Osteoblast (primary cell): ENCODE measurements around the gene CDK17. TPM values are rescaled to one million over a fixed set of nuclear protein-coding genes. Genes with fewer than 3 reads are reported as not detected.
A peak's percentile ranks its signal among the peaks of the same experiment; 100 is the strongest.
"Not testable (repeated sequence)": the region's sequence is repeated elsewhere in the genome, so short reads cannot be mapped to it uniquely, and the experiment has no call there.

Experiments
- DNase-seq: peaks from one replicate; pipeline ENCODE4 v3.0.0; 2011; ENCODE audit warnings: low spot score, mixed read lengths; ENCODE audit not compliant: insufficient read length; ENCODE audit errors: missing footprints
- H2AFZ ChIP-seq: 2 replicates; pipeline ENCODE4 v1.6.0; 2011; ENCODE audit warnings: mild to moderate bottlenecking, low read length
- H3K27ac ChIP-seq: 2 replicates; pipeline ENCODE4 v1.5.1; 2011; ENCODE audit warnings: mild to moderate bottlenecking, low read depth, low read length, moderate library complexity
- H3K27me3 ChIP-seq: 2 replicates; pipeline ENCODE4 v1.6.0; 2012; ENCODE audit warnings: mild to moderate bottlenecking, control low read depth, inconsistent platforms, low read length, moderate library complexity; ENCODE audit not compliant: insufficient read depth
- H3K36me3 ChIP-seq: 2 replicates; pipeline ENCODE4 v1.5.1; 2011; ENCODE audit warnings: mild to moderate bottlenecking, low read length, control low read depth, moderate library complexity; ENCODE audit not compliant: insufficient read depth
- H3K4me1 ChIP-seq: 2 replicates; pipeline ENCODE4 v1.5.1; 2011; ENCODE audit warnings: mild to moderate bottlenecking, low read length, control low read depth, moderate library complexity; ENCODE audit not compliant: insufficient read depth
- H3K4me2 ChIP-seq: 2 replicates; pipeline ENCODE4 v1.6.0; 2011; ENCODE audit warnings: mild to moderate bottlenecking, low read length; ENCODE audit not compliant: insufficient read depth
- H3K4me3 ChIP-seq: fragments of 200-600 bp; sonication (generic); 3 replicates; pipeline ENCODE4 v1.5.1; 2012; ENCODE audit warnings: mild to moderate bottlenecking, low read length, inconsistent platforms; ENCODE audit not compliant: insufficient read depth
- H3K79me2 ChIP-seq: 2 replicates; pipeline ENCODE4 v1.6.0; 2012; ENCODE audit warnings: mild to moderate bottlenecking, low read length, control low read depth, inconsistent platforms; ENCODE audit not compliant: insufficient read depth
- H3K9me3 ChIP-seq: 2 replicates; pipeline ENCODE4 v1.5.1; 2011; ENCODE audit warnings: low read depth, low read length, control low read depth
- H4K20me1 ChIP-seq: 2 replicates; pipeline ENCODE4 v1.6.0; 2012; ENCODE audit warnings: mild to moderate bottlenecking, low read length, control low read depth; ENCODE audit not compliant: insufficient read depth
- CTCF ChIP-seq: IDR thresholded peaks from 2 replicates; pipeline ENCODE4 v1.5.1; 2011; ENCODE audit warnings: mild to moderate bottlenecking, low read depth, low read length, moderate library complexity; ENCODE audit errors: extremely low read depth
- total RNA-seq: library from RNA; depleted of rRNA; stranded (reverse); fragments of >200 nt; gene quantifications from 2 replicates; pipeline ENCODE4 v1.2.3, GENCODE V29; 2012

CDK17 gene
- total RNA-seq, 1 donor: 68.0 TPM

DNA sequence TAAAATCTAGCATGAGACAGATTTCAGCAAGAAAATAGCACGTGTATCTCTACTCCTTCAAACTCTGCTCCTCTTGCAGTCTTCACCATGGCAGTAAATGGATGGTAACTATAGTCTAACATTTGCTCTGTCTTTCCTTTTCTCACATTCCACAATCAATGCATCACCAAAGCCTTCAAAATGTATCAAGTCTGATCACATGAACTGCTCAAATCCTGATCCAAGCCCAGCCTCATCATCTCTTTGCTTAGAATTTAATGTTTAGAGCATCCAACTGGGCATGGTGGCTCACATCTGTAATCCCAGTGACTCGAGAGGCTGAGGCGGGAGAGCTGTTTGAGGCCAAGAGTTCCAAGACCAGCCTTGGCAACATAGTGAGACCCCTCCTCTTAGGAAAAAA, 45.9 kb downstream of the CDK17 start:
- no peak overlapping the region for H2AFZ ChIP-seq
- no peaks in the 10 kb centered on the region for H3K27me3 ChIP-seq
- no peak overlapping the region for H3K27ac ChIP-seq
- H3K36me3 ChIP-seq: no peaks in the 10 kb centered on the region
- no peaks in the 10 kb centered on the region for H3K9me3 ChIP-seq
- DNase-seq: no peak
- peaks cover 99% of the 10 kb centered on the region for H3K79me2 ChIP-seq
- H3K4me2 ChIP-seq: no peak overlapping the region
- H3K4me3 ChIP-seq: no peak overlapping the region
- no peak for TF ChIP-seq CTCF
- H4K20me1 ChIP-seq: peaks cover 67% of the 10 kb centered on the region
- H3K4me1 ChIP-seq: peaks cover 11% of the 10 kb centered on the region

DNA sequence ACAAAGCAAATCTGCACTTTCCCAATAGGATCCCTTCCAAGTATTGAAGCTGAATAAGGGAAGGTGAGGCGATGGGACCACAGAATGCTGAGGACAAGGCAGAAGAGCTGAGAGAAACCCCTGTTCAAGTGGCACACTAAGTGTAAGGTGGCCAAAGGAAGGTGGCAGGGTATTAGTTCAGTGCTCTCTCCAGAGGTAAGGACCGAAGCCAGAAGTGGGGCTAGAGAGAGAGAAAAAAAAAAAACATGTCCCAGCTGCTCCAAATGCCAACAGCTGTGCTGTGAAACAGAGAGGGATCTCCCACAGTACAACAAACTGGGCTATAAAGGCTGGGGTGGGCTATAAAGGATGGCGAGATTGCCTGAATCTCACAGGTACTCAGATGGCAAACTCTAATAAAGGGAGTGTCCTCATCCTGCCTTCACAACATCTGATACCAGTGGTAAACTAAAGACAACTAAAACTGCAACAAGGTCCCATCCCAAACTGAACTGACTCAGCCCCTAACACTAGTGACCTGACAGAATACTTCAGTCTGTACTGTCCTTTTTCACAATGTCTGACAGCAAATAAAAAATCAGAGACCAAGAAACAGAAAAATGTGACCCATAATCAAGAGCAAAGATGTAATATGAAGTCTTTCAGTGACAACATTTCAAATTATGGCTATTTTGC, 47.9 kb downstream of the CDK17 start:
- H3K4me1 ChIP-seq: peaks cover 13% of the 10 kb centered on the region
- no peaks in the 10 kb centered on the region for H3K9me3 ChIP-seq
- peak overlapping the region; percentile 4 for H3K27ac ChIP-seq
- no peak overlapping the region for H3K4me2 ChIP-seq
- H3K27me3 ChIP-seq: no peaks in the 10 kb centered on the region
- peaks cover 63% of the 10 kb centered on the region for H4K20me1 ChIP-seq
- H3K4me3 ChIP-seq: no peak overlapping the region
- H3K79me2 ChIP-seq: peaks cover 100% of the 10 kb centered on the region
- no peaks in the 10 kb centered on the region for H3K36me3 ChIP-seq
- TF ChIP-seq CTCF: no peak
- no peak overlapping the region for H2AFZ ChIP-seq
- no peak for DNase-seq

GRCh38 chr12:96350982-96351381, 49.3 kb downstream of the CDK17 start:
- no peak for DNase-seq
- Histone ChIP-seq H3K79me2 (peaks cover 98% of the 10 kb centered on the region), H3K4me2 (no peak overlapping the region), H3K4me3 (no peak overlapping the region), H3K27me3 (no peaks in the 10 kb centered on the region), H3K36me3 (no peaks in the 10 kb centered on the region), H2AFZ (no peak overlapping the region), H3K9me3 (no peaks in the 10 kb centered on the region), H3K27ac (no peak overlapping the region), H3K4me1 (peaks cover 13% of the 10 kb centered on the region), H4K20me1 (peaks cover 51% of the 10 kb centered on the region)
- no peak for TF ChIP-seq CTCF

GRCh38 chr12:96347130-96347699, 53.0 kb downstream of the CDK17 start:
- Histone ChIP-seq H3K4me1 (peaks cover 4% of the 10 kb centered on the region), H3K27me3 (no peaks in the 10 kb centered on the region), H4K20me1 (peaks cover 31% of the 10 kb centered on the region), H2AFZ (no peak overlapping the region), H3K79me2 (peaks cover 98% of the 10 kb centered on the region), H3K9me3 (no peaks in the 10 kb centered on the region), H3K27ac (peak overlapping the region; percentile 34), H3K4me2 (peak overlapping the region; percentile 77), H3K36me3 (peaks cover 10% of the 10 kb centered on the region), H3K4me3 (peak overlapping the region; percentile 34)
- DNase-seq: no peak
- no peak for TF ChIP-seq CTCF

- H3K4me1 ChIP-seq, H2AFZ ChIP-seq, H3K36me3 ChIP-seq, H3K9me3 ChIP-seq, H3K27me3 ChIP-seq, DNase-seq: not testable (repeated sequence)
- H3K27ac ChIP-seq: peak overlapping the region; percentile 34
- H3K79me2 ChIP-seq: peaks cover 98% of the 10 kb centered on the region
- H4K20me1 ChIP-seq: peaks cover 30% of the 10 kb centered on the region
- peak overlapping the region; percentile 77 for H3K4me2 ChIP-seq
- peak overlapping the region; percentile 34 for H3K4me3 ChIP-seq
Measured at GRCh38 chr12:96346716-96347115, 53.5 kb downstream of the CDK17 start.
